ENCODE measurements around the gene LSM5.

DNA sequence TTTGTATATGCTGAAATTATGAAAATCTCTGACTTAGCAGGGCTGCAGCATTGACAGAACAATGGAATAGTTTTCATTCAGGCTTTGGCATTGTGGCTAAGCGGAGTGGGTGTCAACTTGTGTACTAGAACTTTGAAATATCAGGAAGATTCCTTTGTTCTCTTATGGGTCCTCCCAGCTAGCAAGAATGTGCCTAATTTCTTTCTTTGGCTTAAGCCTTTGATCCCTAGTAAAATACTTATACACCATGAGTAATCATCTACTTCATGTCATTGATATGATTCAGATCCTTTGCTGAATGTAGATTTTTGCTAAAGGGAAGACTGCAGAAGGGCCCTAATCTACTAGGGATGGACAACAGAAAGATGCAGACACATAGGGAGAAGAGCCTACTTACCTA is 11.3 kb upstream of the LSM5 start:
- TF ChIP-seq GATA3 (IDR thresholded peaks at IDR 0.05; ENCODE audit: low read depth, low read length) (no peak), GATA2 (IDR thresholded peaks at IDR 0.05; ENCODE audit: low read depth, low read length) (no peak)

Measured in SH-SY5Y (cell line).